ENCODE results near the gene OSTC. TPM values are rescaled to one million over a fixed set of nuclear protein-coding genes. Genes with fewer than 3 reads are reported as not detected.

OSTC gene
- total and polyA plus RNA-seq, 4 donors: 87.5 to 149 (median 96.8) TPM

- no peak for TF ChIP-seq CTCF (IDR thresholded peaks at IDR 0.05; ENCODE audit: control extremely low read depth, extremely low read depth)
- no peaks in the 10 kb centered on the region for H3K9me3 ChIP-seq (ENCODE audit: control insufficient read depth in 4 of 4, insufficient read depth in 3 of 4, low read length in 3 of 4)
- ATAC-seq (ENCODE audit: insufficient read depth, low FRiP score) (no peak), DNase-seq (no peak)
- 89 to 92% methylated on average over 3 of the region's 3 CpGs for WGBS, 2 donors
- no peak overlapping the region for H3K4me3 ChIP-seq
- no peaks in the 10 kb centered on the region for H3K36me3 ChIP-seq (ENCODE audit: control insufficient read depth in 4 of 4, insufficient read depth in 4 of 4, low read length in 4 of 4)
- no peak overlapping the region for H3K9ac ChIP-seq (ENCODE audit: insufficient read depth in 1 of 2, low read length in 2 of 2)
- H3K4me1 ChIP-seq (ENCODE audit: control insufficient read depth in 5 of 5, insufficient read depth in 5 of 5, low read length in 5 of 5): peaks cover 0 to 7% (median 2%) of the 10 kb centered on the region in 5 donors
- no peaks in the 10 kb centered on the region for H3K27me3 ChIP-seq (ENCODE audit: control insufficient read depth in 3 of 3, insufficient read depth in 3 of 3, low read length in 2 of 3)
- no peak overlapping the region for H3K27ac ChIP-seq (ENCODE audit: low read depth in 1 of 2, low read length in 1 of 2)
Measured at GRCh38 chr4:108646706-108647105, 3.7 kb upstream of the OSTC start.

- H3K9ac ChIP-seq (ENCODE audit: insufficient read depth in 1 of 2, low read length in 2 of 2): peak overlapping the region in 1 of 2 donors; percentile 32
- WGBS, 2 donors: 1 to 4% methylated on average over 6 of the region's 6 CpGs
Measured at GRCh38 chr4:108649863-108650211, 562 bp upstream of the OSTC start.

GRCh38 chr4:108651014-108651791 is 804 bp downstream of the OSTC start:
- DNase-seq (peak in 2 of 3 donors; percentile 59), ATAC-seq (ENCODE audit: insufficient read depth, low FRiP score) (no peak)
- Histone ChIP-seq H3K9ac (ENCODE audit: insufficient read depth in 1 of 2, low read length in 2 of 2) (peak overlapping the region; percentile 86 to 94), H3K4me3 (peak overlapping the region; percentile 88), H3K27ac (ENCODE audit: low read depth in 1 of 2, low read length in 1 of 2) (peak overlapping the region; percentile 68 to 95), H3K36me3 (ENCODE audit: control insufficient read depth in 4 of 4, insufficient read depth in 4 of 4, low read length in 4 of 4) (peaks cover 0 to 9% (median 6%) of the 10 kb centered on the region in 4 donors), H3K9me3 (ENCODE audit: control insufficient read depth in 4 of 4, insufficient read depth in 3 of 4, low read length in 3 of 4) (no peaks in the 10 kb centered on the region), H3K4me1 (ENCODE audit: control insufficient read depth in 5 of 5, insufficient read depth in 5 of 5, low read length in 5 of 5) (peaks cover 0 to 20% (median 5%) of the 10 kb centered on the region in 5 donors), H3K27me3 (ENCODE audit: control insufficient read depth in 3 of 3, insufficient read depth in 3 of 3, low read length in 2 of 3) (no peaks in the 10 kb centered on the region)
- 2 to 4% methylated on average over 9 of the region's 9 CpGs for WGBS, 2 donors
- TF ChIP-seq CTCF (IDR thresholded peaks at IDR 0.05; ENCODE audit: control extremely low read depth, extremely low read depth): no peak

More at GRCh38 chr4:108649863-108650211, 562 bp upstream of the OSTC start:
- Histone ChIP-seq H3K4me1 (ENCODE audit: control insufficient read depth in 5 of 5, insufficient read depth in 5 of 5, low read length in 5 of 5) (peaks cover 0 to 20% (median 5%) of the 10 kb centered on the region in 5 donors), H3K36me3 (ENCODE audit: control insufficient read depth in 4 of 4, insufficient read depth in 4 of 4, low read length in 4 of 4) (peaks cover 0 to 3% (median 0%) of the 10 kb centered on the region in 4 donors), H3K9me3 (ENCODE audit: control insufficient read depth in 4 of 4, insufficient read depth in 3 of 4, low read length in 3 of 4) (no peaks in the 10 kb centered on the region), H3K27ac (ENCODE audit: low read depth in 1 of 2, low read length in 1 of 2) (no peak overlapping the region), H3K4me3 (no peak overlapping the region), H3K27me3 (ENCODE audit: control insufficient read depth in 3 of 3, insufficient read depth in 3 of 3, low read length in 2 of 3) (no peaks in the 10 kb centered on the region)
- ATAC-seq (ENCODE audit: insufficient read depth, low FRiP score) (no peak), DNase-seq (no peak)
- no peak for TF ChIP-seq CTCF (IDR thresholded peaks at IDR 0.05; ENCODE audit: control extremely low read depth, extremely low read depth)
